ENCODE measurements around the gene DNAH6.

DNA sequence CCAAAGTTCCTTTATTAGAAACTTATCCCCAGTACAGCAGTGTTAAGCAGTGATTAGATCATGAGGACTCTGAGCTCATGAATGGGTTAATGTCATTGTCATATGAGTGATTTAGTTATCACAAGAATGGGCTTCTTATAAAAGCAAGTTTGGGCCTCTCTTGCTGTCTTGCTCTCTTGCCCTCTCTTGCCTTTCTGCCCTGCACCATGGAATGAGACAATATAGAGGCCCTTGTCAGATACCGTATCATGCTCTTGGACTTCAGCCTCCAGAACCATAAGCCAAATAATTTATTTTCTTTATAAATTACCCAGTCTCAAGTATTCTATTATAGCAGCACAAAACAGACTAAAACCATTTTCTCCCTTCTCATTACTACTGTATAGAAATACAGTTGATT is 238.8 kb downstream of the DNAH6 start:
- TF ChIP-seq, protein P1, sequence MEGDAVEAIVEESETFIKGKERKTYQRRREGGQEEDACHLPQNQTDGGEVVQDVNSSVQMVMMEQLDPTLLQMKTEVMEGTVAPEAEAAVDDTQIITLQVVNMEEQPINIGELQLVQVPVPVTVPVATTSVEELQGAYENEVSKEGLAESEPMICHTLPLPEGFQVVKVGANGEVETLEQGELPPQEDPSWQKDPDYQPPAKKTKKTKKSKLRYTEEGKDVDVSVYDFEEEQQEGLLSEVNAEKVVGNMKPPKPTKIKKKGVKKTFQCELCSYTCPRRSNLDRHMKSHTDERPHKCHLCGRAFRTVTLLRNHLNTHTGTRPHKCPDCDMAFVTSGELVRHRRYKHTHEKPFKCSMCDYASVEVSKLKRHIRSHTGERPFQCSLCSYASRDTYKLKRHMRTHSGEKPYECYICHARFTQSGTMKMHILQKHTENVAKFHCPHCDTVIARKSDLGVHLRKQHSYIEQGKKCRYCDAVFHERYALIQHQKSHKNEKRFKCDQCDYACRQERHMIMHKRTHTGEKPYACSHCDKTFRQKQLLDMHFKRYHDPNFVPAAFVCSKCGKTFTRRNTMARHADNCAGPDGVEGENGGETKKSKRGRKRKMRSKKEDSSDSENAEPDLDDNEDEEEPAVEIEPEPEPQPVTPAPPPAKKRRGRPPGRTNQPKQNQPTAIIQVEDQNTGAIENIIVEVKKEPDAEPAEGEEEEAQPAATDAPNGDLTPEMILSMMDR (IDR thresholded peaks at IDR 0.05), result no peak
- TF ChIP-seq ZFX (IDR thresholded peaks at IDR 0.05; ENCODE audit: borderline replicate concordance), result no peak

Data from 22Rv1 (cell line).